Measurements from ENCODE around the gene AGR2.
"Not testable (repeated sequence)": the region's sequence is repeated elsewhere in the genome, so short reads cannot be mapped to it uniquely, and the experiment has no call there.

AGR2 gene

GRCh38 chr7:16804674-16805439 is at the start of gene AGR2:
Gene AGR2, minus strand, starts transcription at chr7:16804999. Its CDS starts 3,203 bp downstream, at chr7:16801796.
- DNase-seq, result no peak

GRCh38 chr7:16853189-16853588 is 48.4 kb upstream of the AGR2 start:
- DNase-seq, result not testable (repeated sequence)

- no peak for DNase-seq
Measured at GRCh38 chr7:16851829-16852228, 47.0 kb upstream of the AGR2 start.

GRCh38 chr7:16850614-16851466 is 46.0 kb upstream of the AGR2 start:
- no peak for DNase-seq

- no peak for DNase-seq
Measured at GRCh38 chr7:16849296-16850148, 44.7 kb upstream of the AGR2 start.

- no peak for DNase-seq
Measured at GRCh38 chr7:16847381-16847860, 42.6 kb upstream of the AGR2 start.

GRCh38 chr7:16846601-16847165 is 41.9 kb upstream of the AGR2 start:
- no peak for DNase-seq

GRCh38 chr7:16845746-16846145 is 40.9 kb upstream of the AGR2 start:
- no peak for DNase-seq

GRCh38 chr7:16841681-16842080 is 36.9 kb upstream of the AGR2 start:
- DNase-seq, result no peak

GRCh38 chr7:16840094-16840493 is 35.3 kb upstream of the AGR2 start:
- no peak for DNase-seq

GRCh38 chr7:16839646-16840045 is 34.8 kb upstream of the AGR2 start:
- DNase-seq, result no peak

GRCh38 chr7:16838891-16839290 is 34.1 kb upstream of the AGR2 start:
- no peak for DNase-seq

- DNase-seq, result no peak
Measured at GRCh38 chr7:16838386-16838785, 33.6 kb upstream of the AGR2 start.

GRCh38 chr7:16836481-16836880 is 31.7 kb upstream of the AGR2 start:
- no peak for DNase-seq

- DNase-seq, result no peak
Measured at GRCh38 chr7:16833373-16833772, 28.6 kb upstream of the AGR2 start.

- DNase-seq, result no peak
Measured at GRCh38 chr7:16826060-16826459, 21.3 kb upstream of the AGR2 start.

- DNase-seq, result no peak
Measured at GRCh38 chr7:16822029-16822428, 17.2 kb upstream of the AGR2 start.

GRCh38 chr7:16818732-16819131 is 13.9 kb upstream of the AGR2 start:
- no peak for DNase-seq

- no peak for DNase-seq
Measured at GRCh38 chr7:16817536-16817935, 12.7 kb upstream of the AGR2 start.

- DNase-seq, result no peak
Measured at GRCh38 chr7:16816824-16817223, 12.0 kb upstream of the AGR2 start.

GRCh38 chr7:16815001-16815400 is 10.2 kb upstream of the AGR2 start:
- no peak for DNase-seq

- DNase-seq, result no peak
Measured at GRCh38 chr7:16813232-16813616, 8.4 kb upstream of the AGR2 start.
